ENCODE results near the gene CSHL1. TPM values are rescaled to one million over a fixed set of nuclear protein-coding genes. Genes with fewer than 3 reads are reported as not detected.
"Not testable (repeated sequence)": the region's sequence is repeated elsewhere in the genome, so short reads cannot be mapped to it uniquely, and the experiment has no call there.

Gene CSHL1
- polyA plus RNA-seq, 5 donors = 0.74 TPM; not detected in 4

DNA sequence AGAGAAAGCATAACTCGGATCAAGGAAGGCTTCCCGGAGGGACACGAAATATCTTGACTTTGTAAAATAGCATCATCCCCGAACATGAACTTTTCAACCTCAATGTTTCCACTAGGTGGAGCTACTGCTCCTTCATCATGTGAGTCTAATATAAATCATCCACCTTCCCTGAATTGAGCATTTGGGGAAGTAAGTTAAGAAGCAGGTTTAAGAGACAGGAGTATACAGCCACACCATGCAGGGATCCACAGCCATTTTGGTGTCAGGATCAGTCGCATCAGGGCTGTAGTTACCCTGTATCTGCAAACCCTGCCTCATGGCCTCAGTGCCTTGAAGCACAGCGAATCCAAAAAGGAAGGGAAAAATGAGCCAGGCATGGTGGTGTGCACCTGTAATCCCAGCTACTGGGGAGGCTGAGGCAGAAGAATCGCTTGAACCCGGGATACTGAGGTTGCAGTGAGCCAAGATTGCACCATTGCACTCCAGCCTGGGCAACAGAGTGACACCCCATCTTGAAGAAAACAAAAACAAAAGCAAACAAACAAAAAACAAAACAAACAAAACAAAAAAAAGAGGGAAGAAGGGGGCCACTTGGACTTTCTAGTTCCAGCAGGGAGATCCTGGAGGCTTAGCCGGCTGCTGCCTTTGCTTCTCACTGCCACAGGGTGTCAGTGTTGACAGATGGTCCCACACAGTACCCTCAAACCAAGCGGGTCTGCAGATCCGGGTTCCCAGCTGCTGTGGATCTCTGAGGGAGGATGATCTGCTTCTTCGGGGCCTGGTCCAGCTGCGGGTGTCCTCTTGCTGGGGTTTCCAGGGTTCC, 21.8 kb downstream of the CSHL1 start:
- peak in 1 of 2 donors; percentile 13 for DNase-seq

DNA sequence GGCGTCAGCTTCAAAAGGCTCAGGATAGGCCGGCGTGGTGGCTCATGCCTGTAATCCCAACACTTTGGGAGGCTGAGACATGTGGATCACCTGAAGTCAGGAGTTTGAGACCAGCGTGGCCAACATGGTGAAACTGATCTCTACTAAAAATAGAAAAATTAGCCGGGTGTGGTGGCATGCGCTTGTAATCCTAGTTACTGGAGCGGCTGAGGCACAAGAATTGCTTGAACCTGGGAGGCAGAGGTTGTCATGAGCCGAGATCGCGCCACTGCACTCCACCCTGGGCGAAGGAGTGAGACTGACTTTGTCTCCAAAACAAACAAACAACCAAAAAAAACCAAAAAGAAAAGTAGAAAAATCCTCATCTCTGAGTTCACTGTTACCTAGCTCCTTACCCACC, 25.9 kb downstream of the CSHL1 start:
- not testable (repeated sequence) for DNase-seq

DNA sequence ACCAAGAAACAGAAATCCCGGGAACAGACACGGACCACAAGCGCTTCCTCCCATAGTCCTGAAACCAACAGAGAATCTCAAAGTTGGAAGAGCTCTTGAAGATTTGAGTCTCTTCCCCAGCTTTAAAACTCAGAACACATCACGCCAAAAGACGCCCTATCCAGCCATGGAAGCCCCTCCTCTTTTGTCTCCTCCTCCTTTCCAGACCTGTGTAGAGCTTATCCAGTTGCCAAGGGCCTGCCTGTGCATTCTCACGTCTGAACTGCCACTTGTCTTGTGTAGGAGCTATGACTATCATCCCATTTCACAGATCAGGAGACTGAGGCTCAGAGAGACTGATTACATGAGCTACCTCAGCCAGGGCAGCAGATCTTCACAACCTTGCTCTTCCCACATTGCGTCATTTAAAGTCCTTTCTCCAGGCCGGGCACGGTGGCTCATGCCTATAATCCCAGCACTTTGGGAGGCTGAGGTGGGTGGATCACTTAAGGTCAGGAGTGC, 28.4 kb downstream of the CSHL1 start:
- DNase-seq = not testable (repeated sequence)

DNA sequence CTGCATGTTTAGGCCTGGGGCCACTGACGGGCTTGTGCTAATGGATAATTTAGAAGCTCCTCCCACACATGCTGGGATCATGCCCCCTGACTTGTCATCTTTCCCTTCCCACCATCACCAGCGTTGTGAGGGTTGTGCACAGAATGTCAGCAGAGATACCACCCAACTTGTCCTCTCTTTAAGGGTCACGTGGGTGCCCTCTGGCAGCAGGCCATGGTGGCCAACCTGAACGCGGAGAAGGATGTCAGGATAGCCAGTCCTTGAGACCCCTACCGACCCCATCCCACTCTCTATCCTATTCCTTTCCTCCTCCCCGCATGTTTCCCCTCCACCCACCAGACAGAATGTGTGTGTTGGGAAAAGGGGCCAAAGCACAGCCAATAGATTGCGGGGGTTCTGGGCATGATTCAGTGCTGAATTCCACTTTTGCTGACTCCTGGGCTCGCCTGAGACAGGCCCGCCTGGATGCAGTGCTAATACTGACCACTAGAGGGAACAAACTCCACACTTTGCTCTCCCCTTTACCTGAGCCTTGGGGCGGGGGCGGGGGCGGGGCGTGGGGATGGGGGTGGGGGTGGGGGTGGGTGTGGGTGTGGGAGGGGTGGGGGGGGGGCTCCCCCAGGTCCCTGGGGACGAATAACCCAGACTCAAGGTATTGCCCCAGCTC, 29.0 kb downstream of the CSHL1 start, which contains the start of gene GH2:
GH2 (minus strand) TSS at position 10 of the 667 bp plus-strand sequence. CDS start 143 bp downstream, outside the sequence.
- DNase-seq = peak; percentile 13 to 23

- DNase-seq = not testable (repeated sequence)
These were observed 29.7 kb downstream of the CSHL1 start for GRCh38 chr17:63881337-63881736.

- DNase-seq = no peak
These were observed 30.4 kb downstream of the CSHL1 start for GRCh38 chr17:63880706-63881105.

- DNase-seq = not testable (repeated sequence)
These were observed 32.6 kb downstream of the CSHL1 start for GRCh38 chr17:63878413-63878812.

DNA sequence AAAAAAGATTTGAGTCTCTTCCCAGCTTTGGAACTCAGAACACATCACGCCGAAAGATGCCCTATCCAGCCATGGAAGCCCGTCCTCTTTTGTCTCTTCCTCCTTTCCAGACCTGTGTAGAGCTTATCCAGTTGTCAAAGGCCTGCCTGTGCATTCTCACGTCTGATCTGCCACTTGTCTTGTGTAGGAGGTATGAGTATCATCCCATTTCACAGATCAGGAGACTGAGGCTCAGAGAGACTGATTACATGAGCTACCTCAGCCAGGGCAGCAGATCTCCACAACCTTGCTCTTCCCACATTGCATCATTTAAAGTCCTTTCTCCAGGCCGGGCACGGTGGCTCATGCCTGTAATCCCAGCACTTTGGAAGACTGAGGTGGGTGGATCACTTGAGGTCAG, 36.4 kb downstream of the CSHL1 start:
- DNase-seq = not testable (repeated sequence)

DNA sequence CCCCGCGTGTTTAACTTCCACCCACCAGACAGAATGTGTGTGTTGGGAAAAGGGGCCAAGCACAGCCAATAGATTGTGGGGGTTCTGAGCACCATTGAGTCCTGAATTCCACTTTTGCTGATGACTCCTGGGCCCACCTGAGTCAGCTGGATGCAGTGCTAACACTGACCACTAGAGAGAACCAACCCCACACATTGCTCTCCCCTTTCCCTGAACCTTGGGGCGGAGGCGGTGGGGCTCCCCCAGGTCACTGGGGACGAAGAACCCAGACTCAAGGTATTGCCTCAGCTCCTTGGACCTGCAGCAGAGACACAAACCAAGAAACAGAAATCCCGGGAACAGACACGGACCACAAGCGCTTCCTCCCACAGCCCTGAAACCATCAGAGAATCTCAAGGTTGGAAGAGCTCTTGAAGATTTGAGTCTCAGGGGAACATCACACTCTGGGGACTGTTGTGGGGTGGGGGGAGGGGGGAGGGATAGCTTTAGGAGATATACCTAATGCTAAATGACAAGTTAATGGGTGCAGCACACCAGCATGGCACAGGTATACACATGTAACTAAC, 36.9 kb downstream of the CSHL1 start:
- DNase-seq = not testable (repeated sequence)

DNA sequence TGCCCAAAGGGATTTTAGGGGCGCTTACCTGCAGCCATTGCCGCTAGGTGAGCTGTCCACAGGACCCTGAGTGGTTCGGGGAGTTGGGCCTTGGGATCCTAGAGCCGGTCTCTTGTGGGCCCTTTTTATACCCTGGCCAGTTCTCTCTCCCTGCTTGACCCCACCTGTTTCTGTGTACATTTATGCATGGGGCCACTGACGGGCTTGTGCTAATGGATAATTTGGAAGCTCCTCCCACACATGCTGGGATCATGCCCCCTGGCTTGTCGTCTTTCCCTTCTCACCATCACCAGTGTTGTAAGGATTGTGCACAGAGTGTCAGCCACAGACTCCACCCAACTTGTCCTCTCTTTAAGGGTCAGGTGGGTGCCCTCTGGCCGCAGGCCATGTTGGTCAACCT, 37.5 kb downstream of the CSHL1 start, which contains the start of gene CSH2:
CSH2 (minus strand) TSS at position 101 of the 400 bp plus-strand sequence; CDS start at position 38, 63 bp downstream.
- not testable (repeated sequence) for DNase-seq

- not testable (repeated sequence) for DNase-seq
These were observed 39.3 kb downstream of the CSHL1 start for GRCh38 chr17:63871646-63872365.

DNA sequence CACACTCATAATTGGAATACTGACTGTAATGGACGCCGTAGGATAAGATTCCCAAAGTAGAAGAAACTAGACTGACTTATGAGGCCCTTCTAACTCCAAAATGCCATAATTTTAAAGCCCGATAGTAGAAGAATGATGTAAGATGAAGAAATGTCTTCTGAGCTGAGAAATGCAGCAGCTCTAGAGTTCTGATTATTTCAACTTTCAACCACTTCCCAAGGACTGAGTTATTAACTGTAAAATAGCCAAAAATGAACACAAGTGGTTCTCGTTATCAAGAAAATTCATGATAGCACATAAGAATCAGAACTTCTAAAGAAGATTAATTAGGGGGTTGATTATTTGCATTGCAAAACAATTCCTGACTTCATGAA, 40.8 kb downstream of the CSHL1 start:
- DNase-seq = not testable (repeated sequence)

- DNase-seq = not testable (repeated sequence)
These were observed 41.4 kb downstream of the CSHL1 start for GRCh38 chr17:63869491-63870291.

DNA sequence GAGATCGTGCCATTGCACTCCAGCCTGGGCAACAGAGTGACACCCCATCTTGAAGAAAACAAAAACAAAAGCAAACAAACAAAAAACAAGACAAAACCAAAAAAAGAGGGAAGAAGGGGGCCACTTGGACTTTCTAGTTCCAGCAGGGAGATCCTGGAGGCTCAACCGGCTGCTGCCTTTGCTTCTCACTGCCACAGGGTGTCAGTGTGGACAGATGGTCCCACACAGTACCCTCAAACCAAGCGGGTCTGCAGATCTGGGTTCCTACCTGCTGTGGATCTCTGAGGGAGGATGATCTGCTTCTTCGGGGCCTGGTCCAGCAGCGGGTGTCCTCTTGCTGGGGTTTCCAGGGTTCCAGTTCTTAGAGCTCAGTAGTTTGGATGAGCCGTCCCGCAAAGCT, 44.4 kb downstream of the CSHL1 start:
- not testable (repeated sequence) for DNase-seq

Other genes with a start within 250 kb of the CSHL1 start
- gene LIMD2, start 211.1 kb downstream of the CSHL1 start, polyA plus RNA-seq (ENCODE audit: insufficient read depth in 1 of 5, insufficient read length in 5 of 5, low replicate concordance in 1 of 5) = 10 to 100 TPM; 26.0 to 49.7 (median 33.7) TPM
- 10 to 100 TPM; 66.2 to 89.5 (median 75.1) TPM for gene STRADA, start 169.5 kb downstream of the CSHL1 start, polyA plus RNA-seq (ENCODE audit: insufficient read depth in 1 of 5, insufficient read length in 5 of 5, low replicate concordance in 1 of 5)
- 100 to 1,000 TPM in 1 of 5 donors, 10 to 100 TPM in 4; 79.7 to 107 (median 85.9) TPM for gene CCDC47, start 137.7 kb downstream of the CSHL1 start, polyA plus RNA-seq (ENCODE audit: insufficient read depth in 1 of 5, insufficient read length in 5 of 5, low replicate concordance in 1 of 5)
- 100 to 1,000 TPM; 169 to 235 (median 228) TPM for gene DDX42, start 137.1 kb downstream of the CSHL1 start, polyA plus RNA-seq (ENCODE audit: insufficient read depth in 1 of 5, insufficient read length in 5 of 5, low replicate concordance in 1 of 5)
- 100 to 1,000 TPM; 130 to 146 (median 142) TPM for gene PSMC5, start 83.8 kb downstream of the CSHL1 start, polyA plus RNA-seq (ENCODE audit: insufficient read depth in 1 of 5, insufficient read length in 5 of 5, low replicate concordance in 1 of 5)
- gene FTSJ3, start 83.6 kb downstream of the CSHL1 start, polyA plus RNA-seq (ENCODE audit: insufficient read depth in 1 of 5, insufficient read length in 5 of 5, low replicate concordance in 1 of 5) = 10 to 100 TPM; 48.7 to 81.2 (median 70.0) TPM
- gene SMARCD2, start 68.6 kb downstream of the CSHL1 start, polyA plus RNA-seq (ENCODE audit: insufficient read depth in 1 of 5, insufficient read length in 5 of 5, low replicate concordance in 1 of 5) = 100 to 1,000 TPM; 111 to 147 (median 133) TPM
- gene CSH2, start 37.6 kb downstream of the CSHL1 start, polyA plus RNA-seq (ENCODE audit: insufficient read depth in 1 of 5, insufficient read length in 5 of 5, low replicate concordance in 1 of 5) = 1 to 10 TPM in 1 of 5 donors, under 1 TPM in 1, not detected in 3; 0.88 to 5.8 TPM
- gene GH2, start 29.3 kb downstream of the CSHL1 start, polyA plus RNA-seq (ENCODE audit: insufficient read depth in 1 of 5, insufficient read length in 5 of 5, low replicate concordance in 1 of 5) = not detected
- gene CSH1, start 14.7 kb downstream of the CSHL1 start, polyA plus RNA-seq (ENCODE audit: insufficient read depth in 1 of 5, insufficient read length in 5 of 5, low replicate concordance in 1 of 5) = 1 to 10 TPM in 2 of 5 donors, under 1 TPM in 3; 0.32 to 9.5 (median 0.57) TPM
- not detected for gene GH1, start 7.6 kb upstream of the CSHL1 start, polyA plus RNA-seq (ENCODE audit: insufficient read depth in 1 of 5, insufficient read length in 5 of 5, low replicate concordance in 1 of 5)
- gene CD79B, start 21.1 kb upstream of the CSHL1 start, polyA plus RNA-seq (ENCODE audit: insufficient read depth in 1 of 5, insufficient read length in 5 of 5, low replicate concordance in 1 of 5) = 1 to 10 TPM; 1.0 to 4.2 (median 1.9) TPM
- gene SCN4A, start 61.7 kb upstream of the CSHL1 start, polyA plus RNA-seq (ENCODE audit: insufficient read depth in 1 of 5, insufficient read length in 5 of 5, low replicate concordance in 1 of 5) = 1 to 10 TPM in 2 of 5 donors, under 1 TPM in 3; 0.36 to 2.2 (median 0.63) TPM
- gene PRR29, start 87.1 kb upstream of the CSHL1 start, polyA plus RNA-seq (ENCODE audit: insufficient read depth in 1 of 5, insufficient read length in 5 of 5, low replicate concordance in 1 of 5) = 1 to 10 TPM; 4.5 to 8.9 (median 6.8) TPM
- gene ICAM2, start 109.4 kb upstream of the CSHL1 start, polyA plus RNA-seq (ENCODE audit: insufficient read depth in 1 of 5, insufficient read length in 5 of 5, low replicate concordance in 1 of 5) = 10 to 100 TPM; 43.5 to 50.7 (median 46.8) TPM
- 10 to 100 TPM in 4 of 5 donors, 1 to 10 TPM in 1; 8.5 to 13.6 (median 10.5) TPM for gene ERN1, start 218.9 kb upstream of the CSHL1 start, polyA plus RNA-seq (ENCODE audit: insufficient read depth in 1 of 5, insufficient read length in 5 of 5, low replicate concordance in 1 of 5)

All from right lung (tissue), 5 donors.